Measurements from ENCODE around the gene FDXACB1.

- TF ChIP-seq CTCF (IDR thresholded peaks at IDR 0.05; ENCODE audit: low read depth, low read length, missing input control) (no peak), YY1 (IDR thresholded peaks at IDR 0.05) (no peak), REST (IDR thresholded peaks at IDR 0.05) (no peak), JUND (IDR thresholded peaks at IDR 0.05) (no peak), EGR1 (IDR thresholded peaks at IDR 0.05; ENCODE audit: low read depth in 2 of 2) (no peak), HNF4A (conservative IDR thresholded peaks at IDR 0.05) (no peak), RAD21 (IDR thresholded peaks at IDR 0.05) (no peak), RXRA (IDR thresholded peaks at IDR 0.05) (no peak)
- TF ChIP-seq, protein P1, sequence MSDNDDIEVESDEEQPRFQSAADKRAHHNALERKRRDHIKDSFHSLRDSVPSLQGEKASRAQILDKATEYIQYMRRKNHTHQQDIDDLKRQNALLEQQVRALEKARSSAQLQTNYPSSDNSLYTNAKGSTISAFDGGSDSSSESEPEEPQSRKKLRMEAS (IDR thresholded peaks at IDR 0.05), result no peak
- TF ChIP-seq, protein P2, sequence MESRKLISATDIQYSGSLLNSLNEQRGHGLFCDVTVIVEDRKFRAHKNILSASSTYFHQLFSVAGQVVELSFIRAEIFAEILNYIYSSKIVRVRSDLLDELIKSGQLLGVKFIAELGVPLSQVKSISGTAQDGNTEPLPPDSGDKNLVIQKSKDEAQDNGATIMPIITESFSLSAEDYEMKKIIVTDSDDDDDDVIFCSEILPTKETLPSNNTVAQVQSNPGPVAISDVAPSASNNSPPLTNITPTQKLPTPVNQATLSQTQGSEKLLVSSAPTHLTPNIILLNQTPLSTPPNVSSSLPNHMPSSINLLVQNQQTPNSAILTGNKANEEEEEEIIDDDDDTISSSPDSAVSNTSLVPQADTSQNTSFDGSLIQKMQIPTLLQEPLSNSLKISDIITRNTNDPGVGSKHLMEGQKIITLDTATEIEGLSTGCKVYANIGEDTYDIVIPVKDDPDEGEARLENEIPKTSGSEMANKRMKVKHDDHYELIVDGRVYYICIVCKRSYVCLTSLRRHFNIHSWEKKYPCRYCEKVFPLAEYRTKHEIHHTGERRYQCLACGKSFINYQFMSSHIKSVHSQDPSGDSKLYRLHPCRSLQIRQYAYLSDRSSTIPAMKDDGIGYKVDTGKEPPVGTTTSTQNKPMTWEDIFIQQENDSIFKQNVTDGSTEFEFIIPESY (IDR thresholded peaks at IDR 0.05), result no peak
Observed at GRCh38 chr11:111910676-111911562, 32.0 kb upstream of the FDXACB1 start.

All from liver (tissue), 3 donors.